Activated naive CD8-positive, alpha-beta T cell treated with anti-CD3 and anti-CD28 coated beads, Interleukin-2, amount 50 U/mL, for 24 hours (primary cell): ENCODE results near the gene PPFIBP2.

ENCODE experiments used
- ATAC-seq: fragments of 150-1000 bp; cut with Tn5 transposase; one replicate; pipeline ENCODE4 v1.10.0; 2021
- DNase-seq: peaks from one replicate; pipeline ENCODE4 v3.0.0; 2021
- H3K27ac Mint-ChIP-seq: one replicate; pipeline ENCODE4 v1.8.0; 2021; ENCODE audit warnings: mild to moderate bottlenecking, mixed read lengths
- H3K27me3 Mint-ChIP-seq: one replicate; pipeline ENCODE4 v1.8.0; 2021; ENCODE audit warnings: mixed read lengths
- H3K36me3 Mint-ChIP-seq: one replicate; pipeline ENCODE4 v1.8.0; 2021; ENCODE audit warnings: low read depth, mixed read lengths
- H3K4me1 Mint-ChIP-seq: one replicate; pipeline ENCODE4 v1.8.0; 2021; ENCODE audit warnings: mixed read lengths
- H3K4me3 Mint-ChIP-seq: one replicate; pipeline ENCODE4 v1.8.0; 2021; ENCODE audit warnings: mild to moderate bottlenecking, moderate library complexity, mixed read lengths
- H3K9me3 Mint-ChIP-seq: one replicate; pipeline ENCODE4 v1.8.0; 2021; ENCODE audit warnings: mixed read lengths

Gene PPFIBP2

DNA sequence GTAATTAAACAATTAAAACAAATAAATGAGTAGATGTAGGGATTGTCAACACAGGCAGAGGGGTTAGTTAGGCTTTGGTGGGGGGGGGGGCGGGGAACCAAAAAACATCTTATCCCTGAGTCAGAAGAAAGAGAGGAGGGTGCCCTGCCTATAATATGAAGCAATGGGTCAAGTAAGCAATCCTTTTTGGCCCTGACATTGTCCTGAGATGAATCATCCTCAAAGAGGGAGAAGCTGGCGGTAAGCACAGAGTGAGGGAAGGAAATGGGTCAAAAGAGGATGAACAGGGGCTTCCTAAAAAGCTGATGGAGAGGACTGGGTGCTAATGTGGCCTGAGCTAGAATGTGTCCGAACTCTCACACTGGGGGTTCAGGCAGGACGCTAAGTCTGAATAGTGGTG lies 23.7 kb upstream of the PPFIBP2 start:
- H3K36me3 Mint-ChIP-seq: no peaks in the 10 kb centered on the region
- peaks cover 3% of the 10 kb centered on the region for H3K4me1 Mint-ChIP-seq
- ATAC-seq: no peak
- no peak for DNase-seq
- no peak overlapping the region for H3K4me3 Mint-ChIP-seq
- no peak overlapping the region for H3K27ac Mint-ChIP-seq
- no peaks in the 10 kb centered on the region for H3K9me3 Mint-ChIP-seq
- no peaks in the 10 kb centered on the region for H3K27me3 Mint-ChIP-seq

GRCh38 chr11:7490535-7490934 lies 23.3 kb upstream of the PPFIBP2 start:
- Mint-ChIP-seq H3K36me3 (no peaks in the 10 kb centered on the region), H3K27me3 (no peaks in the 10 kb centered on the region), H3K4me3 (no peak overlapping the region), H3K9me3 (no peaks in the 10 kb centered on the region), H3K4me1 (peaks cover 6% of the 10 kb centered on the region), H3K27ac (no peak overlapping the region)
- DNase-seq: no peak
- ATAC-seq: no peak

- Mint-ChIP-seq H3K36me3 (peaks cover 2% of the 10 kb centered on the region), H3K4me3 (no peak overlapping the region), H3K27ac (no peak overlapping the region), H3K27me3 (no peaks in the 10 kb centered on the region), H3K4me1 (peaks cover 19% of the 10 kb centered on the region), H3K9me3 (no peaks in the 10 kb centered on the region)
- DNase-seq (no peak), ATAC-seq (no peak)
Observed at GRCh38 chr11:7492253-7492652, 21.5 kb upstream of the PPFIBP2 start.

DNA sequence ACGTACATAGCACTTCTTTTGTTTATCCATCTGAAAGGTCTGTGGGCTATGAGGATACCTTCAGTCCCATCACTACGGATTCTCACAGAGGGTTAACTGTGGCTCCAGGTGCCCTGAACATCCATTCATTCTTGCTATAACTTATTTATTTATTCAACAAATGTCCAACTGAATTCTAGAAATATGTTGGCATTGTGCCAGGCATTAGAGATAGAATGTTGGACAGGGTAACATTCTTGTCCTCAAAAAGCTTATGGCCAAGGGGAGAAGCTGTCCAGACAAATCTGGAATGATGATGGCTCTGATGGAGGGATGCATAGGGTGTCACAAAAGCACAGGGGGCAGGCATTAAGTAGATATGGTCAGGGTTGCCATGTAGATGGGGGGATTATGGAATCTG lies 20.1 kb upstream of the PPFIBP2 start:
- no peak overlapping the region for H3K27ac Mint-ChIP-seq
- DNase-seq: no peak
- ATAC-seq: no peak

DNA sequence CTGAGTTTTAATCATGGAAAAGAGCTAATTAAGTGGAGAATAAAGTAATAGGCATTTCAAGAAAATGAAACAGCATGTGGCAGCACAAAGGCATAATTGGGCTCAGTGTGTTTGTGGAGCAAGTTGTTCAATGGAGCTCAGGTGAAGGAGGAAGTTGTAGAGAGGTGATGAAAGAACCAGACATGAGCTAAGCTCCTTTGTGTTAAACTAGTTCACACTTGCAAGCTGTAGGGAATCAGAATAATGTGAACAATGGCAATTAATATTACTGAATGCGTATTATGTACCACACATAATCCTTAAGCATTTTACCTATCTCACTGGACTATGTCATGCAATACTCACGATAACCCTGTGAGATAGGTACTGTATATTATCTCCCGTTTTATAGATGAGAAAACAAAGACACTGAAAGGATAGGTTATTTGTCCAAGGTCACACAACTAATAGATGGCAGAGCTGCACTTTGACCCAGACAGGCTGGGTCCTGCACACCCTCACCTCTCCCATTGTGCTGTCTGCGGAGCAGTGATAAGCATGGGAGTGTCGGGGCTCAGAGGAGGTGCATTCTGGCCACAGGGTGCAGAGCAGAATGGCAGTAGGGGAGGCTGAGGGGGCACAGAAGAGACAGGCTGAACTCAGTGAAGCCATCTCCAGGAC lies 19.6 kb upstream of the PPFIBP2 start:
- H3K4me1 Mint-ChIP-seq: peaks cover 23% of the 10 kb centered on the region
- no peak overlapping the region for H3K4me3 Mint-ChIP-seq
- H3K27me3 Mint-ChIP-seq: no peaks in the 10 kb centered on the region
- no peak overlapping the region for H3K27ac Mint-ChIP-seq
- DNase-seq: no peak
- no peak for ATAC-seq
- H3K36me3 Mint-ChIP-seq: peaks cover 2% of the 10 kb centered on the region
- no peaks in the 10 kb centered on the region for H3K9me3 Mint-ChIP-seq

More for the DNA sequence above, 20.1 kb upstream of the PPFIBP2 start:
- H3K9me3 Mint-ChIP-seq: no peaks in the 10 kb centered on the region
- H3K36me3 Mint-ChIP-seq: peaks cover 2% of the 10 kb centered on the region
- H3K4me3 Mint-ChIP-seq: no peak overlapping the region
- H3K4me1 Mint-ChIP-seq: peaks cover 21% of the 10 kb centered on the region
- no peaks in the 10 kb centered on the region for H3K27me3 Mint-ChIP-seq

- H3K4me3 Mint-ChIP-seq: no peak overlapping the region
- no peaks in the 10 kb centered on the region for H3K9me3 Mint-ChIP-seq
- H3K4me1 Mint-ChIP-seq: peaks cover 23% of the 10 kb centered on the region
- H3K27ac Mint-ChIP-seq: peak overlapping the region; percentile 85
- no peaks in the 10 kb centered on the region for H3K27me3 Mint-ChIP-seq
- H3K36me3 Mint-ChIP-seq: peaks cover 2% of the 10 kb centered on the region
- peak; percentile 18 for DNase-seq
- ATAC-seq: peak; percentile 97
Observed at GRCh38 chr11:7495882-7496551, 17.8 kb upstream of the PPFIBP2 start.

DNA sequence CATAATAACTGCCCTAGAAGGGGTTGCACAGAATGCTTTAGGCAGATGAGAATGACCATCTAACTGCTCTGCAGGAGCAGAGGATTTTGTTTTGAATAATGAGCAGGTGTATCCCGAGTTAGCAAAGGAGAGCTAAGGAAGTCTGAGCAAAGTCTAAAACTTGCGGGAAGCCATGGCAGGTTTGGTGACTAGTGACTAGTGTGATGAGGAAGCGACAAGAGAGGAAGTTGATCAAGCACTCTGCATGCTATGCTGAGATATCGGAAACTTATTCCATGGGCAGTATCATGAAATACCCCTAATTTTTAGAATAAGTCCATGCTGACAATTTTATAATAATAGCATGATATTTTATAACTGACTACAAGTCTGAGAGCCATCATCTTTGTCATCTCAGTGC lies 15.6 kb upstream of the PPFIBP2 start:
- H3K36me3 Mint-ChIP-seq: peaks cover 2% of the 10 kb centered on the region
- no peaks in the 10 kb centered on the region for H3K9me3 Mint-ChIP-seq
- H3K27ac Mint-ChIP-seq: no peak overlapping the region
- H3K4me3 Mint-ChIP-seq: no peak overlapping the region
- ATAC-seq (no peak), DNase-seq (no peak)
- H3K27me3 Mint-ChIP-seq: no peaks in the 10 kb centered on the region
- peaks cover 23% of the 10 kb centered on the region for H3K4me1 Mint-ChIP-seq

DNA sequence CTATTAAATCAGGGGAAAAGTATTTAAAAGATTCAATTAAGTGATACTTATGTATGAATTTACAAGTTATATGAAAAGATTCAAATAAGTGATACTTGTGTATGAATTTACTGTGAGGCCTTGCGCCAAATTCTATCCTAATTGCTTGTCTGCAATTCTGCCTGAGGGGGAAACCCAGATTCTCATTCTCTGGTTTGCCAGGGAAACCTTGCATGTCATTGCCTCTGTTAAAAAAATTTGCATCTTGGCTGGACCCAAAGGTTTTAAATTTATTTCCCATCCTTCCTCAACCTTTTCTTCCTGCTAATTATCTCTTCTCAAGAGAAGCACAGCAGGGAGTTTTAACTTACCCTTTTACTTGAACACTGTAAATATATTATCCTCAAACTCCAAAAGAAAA lies 14.7 kb upstream of the PPFIBP2 start:
- DNase-seq: no peak
- no peak for ATAC-seq
- no peaks in the 10 kb centered on the region for H3K27me3 Mint-ChIP-seq
- no peaks in the 10 kb centered on the region for H3K9me3 Mint-ChIP-seq
- peaks cover 20% of the 10 kb centered on the region for H3K4me1 Mint-ChIP-seq
- H3K27ac Mint-ChIP-seq: no peak overlapping the region
- H3K4me3 Mint-ChIP-seq: no peak overlapping the region
- H3K36me3 Mint-ChIP-seq: peaks cover 2% of the 10 kb centered on the region

GRCh38 chr11:7500251-7500650 lies 13.5 kb upstream of the PPFIBP2 start:
- no peak overlapping the region for H3K27ac Mint-ChIP-seq
- no peak overlapping the region for H3K4me3 Mint-ChIP-seq
- ATAC-seq (no peak), DNase-seq (no peak)
- no peaks in the 10 kb centered on the region for H3K9me3 Mint-ChIP-seq
- H3K4me1 Mint-ChIP-seq: peaks cover 20% of the 10 kb centered on the region
- H3K27me3 Mint-ChIP-seq: no peaks in the 10 kb centered on the region
- peaks cover 2% of the 10 kb centered on the region for H3K36me3 Mint-ChIP-seq

GRCh38 chr11:7501251-7501650 lies 12.5 kb upstream of the PPFIBP2 start:
- Mint-ChIP-seq H3K27ac (no peak overlapping the region), H3K4me1 (peaks cover 10% of the 10 kb centered on the region), H3K27me3 (no peaks in the 10 kb centered on the region), H3K36me3 (peaks cover 2% of the 10 kb centered on the region), H3K4me3 (no peak overlapping the region), H3K9me3 (no peaks in the 10 kb centered on the region)
- ATAC-seq (no peak), DNase-seq (no peak)

GRCh38 chr11:7501894-7502293 lies 11.9 kb upstream of the PPFIBP2 start:
- Mint-ChIP-seq H3K27me3 (no peaks in the 10 kb centered on the region), H3K36me3 (no peaks in the 10 kb centered on the region), H3K4me1 (peaks cover 4% of the 10 kb centered on the region), H3K4me3 (no peak overlapping the region), H3K27ac (no peak overlapping the region), H3K9me3 (no peaks in the 10 kb centered on the region)
- ATAC-seq (no peak), DNase-seq (no peak)

DNA sequence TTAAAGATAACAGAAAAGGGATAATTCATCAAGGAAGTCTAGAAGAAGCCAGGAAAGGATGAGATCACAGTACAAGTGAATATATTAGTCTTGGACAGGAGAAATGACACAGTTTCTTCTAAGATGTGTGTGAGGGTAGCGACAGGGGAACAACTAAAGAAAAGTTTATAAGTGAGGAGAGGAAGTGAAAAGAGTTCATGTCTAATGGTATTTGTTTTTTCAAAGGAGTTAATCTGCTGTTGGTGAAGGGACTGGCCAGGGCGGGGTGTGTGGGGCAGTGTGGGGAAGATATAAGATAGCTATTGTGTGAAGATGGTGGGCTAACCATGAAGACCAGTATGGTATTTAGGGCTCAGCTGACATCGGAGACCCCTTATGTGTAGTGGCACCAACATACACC lies 7.6 kb upstream of the PPFIBP2 start:
- Mint-ChIP-seq H3K4me1 (peaks cover 1% of the 10 kb centered on the region), H3K27ac (no peak overlapping the region), H3K4me3 (no peak overlapping the region), H3K9me3 (no peaks in the 10 kb centered on the region), H3K27me3 (no peaks in the 10 kb centered on the region), H3K36me3 (no peaks in the 10 kb centered on the region)
- ATAC-seq: no peak
- no peak for DNase-seq

DNA sequence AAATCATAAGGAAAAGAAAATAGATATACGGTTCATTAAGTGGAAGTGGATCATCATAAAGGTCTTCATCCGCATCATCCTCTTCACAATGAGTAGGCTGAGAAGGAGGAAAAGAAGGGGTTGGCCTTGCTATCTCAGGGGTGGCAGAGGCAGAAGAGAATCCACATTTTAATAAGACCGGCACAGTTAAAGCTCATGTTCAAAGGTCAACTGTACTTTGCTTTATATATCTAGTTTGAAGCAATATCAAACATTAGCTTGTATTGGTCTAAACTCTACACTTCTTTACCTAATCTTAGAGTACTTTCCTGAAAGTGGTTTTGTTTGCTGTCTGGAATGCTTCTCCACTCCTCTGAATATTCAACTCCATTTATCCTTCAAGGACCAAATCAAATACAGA lies 5.7 kb upstream of the PPFIBP2 start:
- Mint-ChIP-seq H3K9me3 (no peaks in the 10 kb centered on the region), H3K4me1 (peaks cover 20% of the 10 kb centered on the region), H3K27me3 (no peaks in the 10 kb centered on the region), H3K27ac (no peak overlapping the region), H3K4me3 (no peak overlapping the region), H3K36me3 (no peaks in the 10 kb centered on the region)
- DNase-seq (no peak), ATAC-seq (no peak)

DNA sequence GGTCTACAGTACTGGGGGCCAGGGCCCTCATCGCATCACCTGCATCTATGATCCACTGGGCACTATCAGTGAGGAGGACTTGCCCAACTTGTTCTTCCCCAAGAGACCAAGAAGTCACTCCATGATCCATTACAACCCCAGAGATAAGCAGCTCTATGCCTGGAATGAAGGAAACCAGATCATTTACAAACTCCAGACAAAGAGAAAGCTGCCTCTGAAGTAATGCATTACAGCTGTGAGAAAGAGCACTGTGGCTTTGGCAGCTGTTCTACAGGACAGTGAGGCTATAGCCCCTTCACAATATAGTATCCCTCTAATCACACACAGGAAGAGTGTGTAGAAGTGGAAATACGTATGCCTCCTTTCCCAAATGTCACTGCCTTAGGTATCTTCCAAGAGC lies 3.8 kb upstream of the PPFIBP2 start:
- DNase-seq (no peak), ATAC-seq (no peak)
- Mint-ChIP-seq H3K27me3 (peaks cover 3% of the 10 kb centered on the region), H3K36me3 (no peaks in the 10 kb centered on the region), H3K27ac (no peak overlapping the region), H3K4me3 (no peak overlapping the region), H3K4me1 (peaks cover 28% of the 10 kb centered on the region), H3K9me3 (no peaks in the 10 kb centered on the region)

- Mint-ChIP-seq H3K9me3 (no peaks in the 10 kb centered on the region), H3K27ac (no peak overlapping the region), H3K27me3 (peaks cover 3% of the 10 kb centered on the region), H3K4me1 (peaks cover 40% of the 10 kb centered on the region), H3K4me3 (no peak overlapping the region), H3K36me3 (no peaks in the 10 kb centered on the region)
- ATAC-seq (no peak), DNase-seq (no peak)
Observed at GRCh38 chr11:7511401-7511800, 2.4 kb upstream of the PPFIBP2 start.
